CD14-positive monocyte (primary cell): ENCODE measurements around the gene ANXA10. TPM values are rescaled to one million over a fixed set of nuclear protein-coding genes. Genes with fewer than 3 reads are reported as not detected.

Source experiments
- DNase-seq, 3 donors: peaks; one replicate each; pipeline ENCODE4 v3.0.0-alpha.2; 2011 to 2022
- H2AFZ ChIP-seq: 2 replicates; pipeline ENCODE4 v1.6.0; 2012; ENCODE audit warnings: mild to moderate bottlenecking, low read depth, low read length, inconsistent platforms; ENCODE audit not compliant: insufficient read depth, poor library complexity, severe bottlenecking
- H3K27ac ChIP-seq, 2 donors: 1 replicate in 1 of 2; 2 replicates in 1 of 2; pipeline ENCODE4 v1.5.1; 2012 to 2013; ENCODE audit warnings: low read length in 2 of 2, control low read depth in 1 of 2, inconsistent platforms in 1 of 2, low read depth in 1 of 2, mild to moderate bottlenecking in 1 of 2
- H3K27me3 ChIP-seq, 2 donors: one replicate each; pipeline versions ENCODE4 v1.6.0 to v1.6.1; 2011 to 2013; ENCODE audit warnings: low read length in 2 of 2; ENCODE audit not compliant: control insufficient read depth in 2 of 2, insufficient read depth in 2 of 2
- H3K36me3 ChIP-seq, 2 donors: replicated peaks in 1 of 2; 1 replicate in 1 of 2; 2 replicates in 1 of 2; pipeline versions ENCODE4 v1.5.1 to v1.6.1; 2012 to 2013; ENCODE audit warnings: low read length in 2 of 2, control low read depth in 1 of 2, inconsistent platforms in 1 of 2, mild to moderate bottlenecking in 1 of 2; ENCODE audit not compliant: insufficient read depth in 2 of 2, control insufficient read depth in 1 of 2
- H3K4me1 ChIP-seq, 2 donors: 1 replicate in 1 of 2; 2 replicates in 1 of 2; pipeline versions ENCODE4 v1.5.1 to v1.6.1; 2012 to 2013; ENCODE audit warnings: low read length in 2 of 2, control low read depth in 1 of 2, inconsistent platforms in 1 of 2, mild to moderate bottlenecking in 1 of 2, moderate library complexity in 1 of 2; ENCODE audit not compliant: insufficient read depth in 2 of 2, control insufficient read depth in 1 of 2
- H3K4me2 ChIP-seq: replicated peaks from 2 replicates; pipeline ENCODE3; 2012; ENCODE audit warnings: low read length, moderate library complexity, mild to moderate bottlenecking; ENCODE audit not compliant: poor library complexity, severe bottlenecking; ENCODE audit errors: extremely low read depth
- H3K4me3 ChIP-seq, 3 experiments: fragments of 200-600 bp in 1 of 3; sonication (generic) in 1 of 3; replicated peaks in 1 of 3; 1 replicate in 2 of 3; 2 replicates in 1 of 3; pipeline ENCODE4 v1.5.1; 2011 to 2013; ENCODE audit warnings: low read length in 3 of 3, mild to moderate bottlenecking in 3 of 3, control low read depth in 2 of 3, low read depth in 2 of 3, inconsistent platforms in 1 of 3, moderate library complexity in 1 of 3
- H3K79me2 ChIP-seq: 2 replicates; pipeline ENCODE4 v1.6.0; 2012; ENCODE audit warnings: mild to moderate bottlenecking, control low read depth, inconsistent platforms, low read length, moderate library complexity; ENCODE audit not compliant: insufficient read depth
- H3K9ac ChIP-seq: 2 replicates; pipeline ENCODE4 v1.6.0; 2017; ENCODE audit warnings: low read length, mild to moderate bottlenecking; ENCODE audit not compliant: insufficient read depth, poor library complexity, severe bottlenecking
- H3K9me3 ChIP-seq, 2 donors: replicated peaks in 1 of 2; 1 replicate in 1 of 2; 2 replicates in 1 of 2; pipeline versions ENCODE4 v1.5.1 to v1.6.1; 2012 to 2013; ENCODE audit warnings: low read length in 2 of 2, control low read depth in 1 of 2; ENCODE audit not compliant: control insufficient read depth in 1 of 2, insufficient read depth in 1 of 2
- H4K20me1 ChIP-seq: 2 replicates; pipeline ENCODE4 v1.6.0; 2012; ENCODE audit warnings: mild to moderate bottlenecking, low read length, control low read depth, moderate library complexity; ENCODE audit not compliant: insufficient read depth
- H3K27ac Mint-ChIP-seq, 7 donors: one replicate each; pipeline ENCODE4 v1.8.0; 2020; ENCODE audit warnings: mild to moderate bottlenecking in 7 of 7, mixed read lengths in 7 of 7, moderate library complexity in 6 of 7, inconsistent platforms in 2 of 7
- H3K27me3 Mint-ChIP-seq, 3 donors: one replicate each; pipeline ENCODE4 v1.8.0; 2021 to 2022; ENCODE audit warnings: low read depth in 3 of 3, mild to moderate bottlenecking in 3 of 3, mixed read lengths in 3 of 3, moderate library complexity in 3 of 3, inconsistent platforms in 1 of 3
- H3K36me3 Mint-ChIP-seq, 2 donors: one replicate each; pipeline ENCODE4 v1.8.0; 2020; ENCODE audit warnings: mixed read lengths in 2 of 2, inconsistent platforms in 1 of 2, mild to moderate bottlenecking in 1 of 2
- H3K4me1 Mint-ChIP-seq: one replicate; pipeline ENCODE4 v1.8.0; 2020; ENCODE audit warnings: mild to moderate bottlenecking, mixed read lengths
- H3K4me3 Mint-ChIP-seq, 2 donors: one replicate each; pipeline ENCODE4 v1.8.0; 2020; ENCODE audit warnings: mild to moderate bottlenecking in 2 of 2, mixed read lengths in 2 of 2, moderate library complexity in 1 of 2
- H3K9me3 Mint-ChIP-seq, 7 donors: one replicate each; pipeline ENCODE4 v1.8.0; 2020 to 2022; ENCODE audit warnings: mixed read lengths in 7 of 7, mild to moderate bottlenecking in 6 of 7, moderate library complexity in 6 of 7, inconsistent platforms in 2 of 7
- CTCF ChIP-seq: fragments of 200-600 bp; IDR thresholded peaks from one replicate; pipeline ENCODE4 v1.8.0; 2022; ENCODE audit warnings: antibody characterized with exemption, mild to moderate bottlenecking
- WGBS: methylation state at CpG from one replicate; pipeline ENCODE4 v1.1.5; 2013; ENCODE audit warnings: missing lambda C conversion rate; ENCODE audit not compliant: insufficient coverage; 5-methylcytosine and 5-hydroxymethylcytosine counted together
- intact Hi-C, 2 donors: fragments of 100-400 bp; cut with micrococcal nuclease; formaldehyde crosslinking; loops; one replicate each; pipeline versions ENCODE4 v1.15.0 to v1.15.1; 2023
- polyA plus RNA-seq, 3 donors: library from polyadenylated mRNA; depleted of rRNA in 1 of 3; unstranded in 2 of 3; stranded (reverse) in 1 of 3; fragments of 300-500 nt in 2 of 3; fragments of >200 nt in 1 of 3; fragmentation: Illumina TruSeq in 2 of 3; gene quantifications; 1 replicate in 2 of 3; 2 replicates in 1 of 3; pipeline ENCODE4 v1.2.3, GENCODE V29; 2012 to 2021

ANXA10 gene
- polyA plus RNA-seq, 3 donors = not detected

- H3K27ac Mint-ChIP-seq = no peak overlapping the region
- intact Hi-C loops = no loop called here
- no peak for TF ChIP-seq CTCF
- no CpG with 5 or more reads among the region's 1 CpG for WGBS
- no peak for DNase-seq
- H3K9me3 Mint-ChIP-seq = peaks cover 0 to 16% (median 2%) of the 10 kb centered on the region in 7 donors
- Histone ChIP-seq H3K4me3 (no peak overlapping the region), H3K36me3 (peaks cover 9 to 58% of the 10 kb centered on the region in 2 donors), H4K20me1 (no peaks in the 10 kb centered on the region), H3K27ac (no peak overlapping the region), H3K9ac (no peak overlapping the region), H3K9me3 (no peaks in the 10 kb centered on the region), H3K4me1 (no peaks in the 10 kb centered on the region), H3K79me2 (no peaks in the 10 kb centered on the region), H2AFZ (no peak overlapping the region), H3K27me3 (no peaks in the 10 kb centered on the region), H3K4me2 (no peak overlapping the region)
- peaks cover 0 to 2% (median 0%) of the 10 kb centered on the region in 3 donors for H3K27me3 Mint-ChIP-seq
- H3K36me3 Mint-ChIP-seq = peaks cover 53 to 60% of the 10 kb centered on the region in 2 donors
- no peak overlapping the region for H3K4me3 Mint-ChIP-seq
- no peaks in the 10 kb centered on the region for H3K4me1 Mint-ChIP-seq
Measured at GRCh38 chr4:168218645-168219044, 126.3 kb downstream of the ANXA10 start.

- no peak for TF ChIP-seq CTCF
- Histone ChIP-seq H3K4me3 (no peak overlapping the region), H3K79me2 (no peaks in the 10 kb centered on the region), H3K4me2 (no peak overlapping the region), H3K4me1 (no peaks in the 10 kb centered on the region), H3K36me3 (peaks cover 9 to 65% of the 10 kb centered on the region in 2 donors), H4K20me1 (no peaks in the 10 kb centered on the region), H2AFZ (no peak overlapping the region), H3K9me3 (no peaks in the 10 kb centered on the region), H3K27ac (no peak overlapping the region), H3K27me3 (no peaks in the 10 kb centered on the region), H3K9ac (no peak overlapping the region)
- peaks cover 58 to 63% of the 10 kb centered on the region in 2 donors for H3K36me3 Mint-ChIP-seq
- no peaks in the 10 kb centered on the region for H3K4me1 Mint-ChIP-seq
- peaks cover 0 to 5% (median 0%) of the 10 kb centered on the region in 7 donors for H3K9me3 Mint-ChIP-seq
- no peak overlapping the region for H3K27ac Mint-ChIP-seq
- no peaks in the 10 kb centered on the region for H3K27me3 Mint-ChIP-seq
- intact Hi-C loops = no loop called here
- H3K4me3 Mint-ChIP-seq = no peak overlapping the region
- DNase-seq = no peak
Measured at GRCh38 chr4:168220893-168221292, 128.6 kb downstream of the ANXA10 start.
